Gastroesophageal sphincter (tissue), 4 donors: Measurements from ENCODE around the gene GLT1D1. TPM values are rescaled to one million over a fixed set of nuclear protein-coding genes. Genes with fewer than 3 reads are reported as not detected.

Experiments
- ATAC-seq: fragments of 150-250 bp; one replicate; pipeline ENCODE4 v1.9.1; 2016; ENCODE audit warnings: mild to moderate bottlenecking, moderate library complexity
- H3K27ac ChIP-seq, 4 donors: fragments of 200-600 bp; sonication (generic) in 3 of 4; 1 replicate in 3 of 4; 2 replicates in 1 of 4; pipeline ENCODE4 v1.5.1; 2016 to 2019
- H3K27me3 ChIP-seq: fragments of 200-600 bp; sonication (generic); one replicate; pipeline ENCODE4 v1.5.1; 2019
- H3K36me3 ChIP-seq, 2 donors: fragments of 200-600 bp; sonication (generic); one replicate each; pipeline ENCODE4 v1.5.1; 2019; ENCODE audit warnings: control low read depth in 1 of 2
- H3K4me1 ChIP-seq, 3 donors: fragments of 200-600 bp; sonication (generic); 1 replicate in 2 of 3; 2 replicates in 1 of 3; pipeline ENCODE4 v1.5.1; 2016 to 2019; ENCODE audit warnings: control low read depth in 2 of 3
- H3K4me3 ChIP-seq, 2 donors: fragments of 200-600 bp; sonication (generic); one replicate each; pipeline ENCODE4 v1.5.1; 2019; ENCODE audit warnings: mild to moderate bottlenecking in 1 of 2, moderate library complexity in 1 of 2
- H3K9me3 ChIP-seq, 3 donors: fragments of 200-600 bp; sonication (generic); one replicate each; pipeline ENCODE4 v1.5.1; 2017 to 2019; ENCODE audit warnings: control low read depth in 2 of 3
- EP300 ChIP-seq: sonication (generic); formaldehyde crosslinking; IDR thresholded peaks from one replicate; pipeline ENCODE4 v1.6.1; 2017; ENCODE audit warnings: antibody characterized with exemption, mild to moderate bottlenecking
- POLR2A ChIP-seq, 2 donors: fragments of 450-650 bp; IDR thresholded peaks; one replicate each; pipeline ENCODE4 v1.6.1; 2017; ENCODE audit warnings: antibody characterized with exemption in 2 of 2, mild to moderate bottlenecking in 2 of 2, moderate library complexity in 1 of 2
- POLR2AphosphoS5 ChIP-seq: sonication (generic); formaldehyde crosslinking; IDR thresholded peaks from one replicate; pipeline ENCODE4 v1.6.1; 2017; ENCODE audit warnings: antibody characterized with exemption
- WGBS, 2 donors: methylation state at CpG; one replicate each; pipeline ENCODE4 v1.1.5; 2018; ENCODE audit warnings: low coverage in 1 of 2; 5-methylcytosine and 5-hydroxymethylcytosine counted together
- total RNA-seq, 4 donors: library from RNA; depleted of rRNA; stranded (reverse); fragments of >200 nt; gene quantifications; one replicate each; pipeline ENCODE4 v1.1.0, GENCODE V29; 2016
- TF ChIP-seq, protein P1 (sequence below), 4 experiments: fragments of 200-600 bp in 2 of 4; fragments of 450-650 bp in 2 of 4; sonication (generic) in 1 of 4; IDR thresholded peaks; one replicate each; pipeline ENCODE4 v1.5.1; 2017 to 2019; ENCODE audit warnings: antibody characterized with exemption in 4 of 4, mild to moderate bottlenecking in 2 of 4, moderate library complexity in 2 of 4

The GLT1D1 gene
- total RNA-seq, 4 donors from 2014 or later = 0.27 to 1.8 (median 0.47) TPM; not detected in 1

DNA sequence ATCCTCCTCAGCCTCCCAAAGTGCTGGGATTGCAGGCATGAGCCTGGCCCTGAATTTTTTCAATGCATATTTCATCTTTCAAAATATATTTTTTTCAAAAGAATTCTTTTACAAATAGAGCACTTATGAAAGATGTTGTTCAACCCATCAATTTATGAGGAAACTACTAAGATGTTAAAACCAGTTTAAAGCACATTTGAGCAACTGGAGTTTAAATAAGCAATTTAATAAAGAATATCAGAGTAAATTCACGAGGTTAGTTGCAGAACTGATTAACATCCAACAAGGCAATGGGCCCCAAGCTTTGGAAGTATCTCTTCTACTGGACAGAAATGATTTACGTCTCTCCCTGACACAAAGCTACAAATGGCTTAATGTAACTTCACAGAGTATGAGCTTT is 23.3 kb downstream of the GLT1D1 start:
- ATAC-seq = no peak
- 79 to 86% methylated on average over 2 of the region's 2 CpGs for WGBS, 2 donors
- peaks cover 0 to 36% (median 0%) of the 10 kb centered on the region in 3 donors for H3K9me3 ChIP-seq
- H3K27ac ChIP-seq = no peak overlapping the region
- H3K4me3 ChIP-seq = no peak overlapping the region
- TF ChIP-seq EP300 (no peak), POLR2A (IDR thresholded peaks at IDR 0.05) (no peak)
- H3K27me3 ChIP-seq = no peaks in the 10 kb centered on the region
- H3K36me3 ChIP-seq = no peaks in the 10 kb centered on the region
- no peaks in the 10 kb centered on the region for H3K4me1 ChIP-seq

DNA sequence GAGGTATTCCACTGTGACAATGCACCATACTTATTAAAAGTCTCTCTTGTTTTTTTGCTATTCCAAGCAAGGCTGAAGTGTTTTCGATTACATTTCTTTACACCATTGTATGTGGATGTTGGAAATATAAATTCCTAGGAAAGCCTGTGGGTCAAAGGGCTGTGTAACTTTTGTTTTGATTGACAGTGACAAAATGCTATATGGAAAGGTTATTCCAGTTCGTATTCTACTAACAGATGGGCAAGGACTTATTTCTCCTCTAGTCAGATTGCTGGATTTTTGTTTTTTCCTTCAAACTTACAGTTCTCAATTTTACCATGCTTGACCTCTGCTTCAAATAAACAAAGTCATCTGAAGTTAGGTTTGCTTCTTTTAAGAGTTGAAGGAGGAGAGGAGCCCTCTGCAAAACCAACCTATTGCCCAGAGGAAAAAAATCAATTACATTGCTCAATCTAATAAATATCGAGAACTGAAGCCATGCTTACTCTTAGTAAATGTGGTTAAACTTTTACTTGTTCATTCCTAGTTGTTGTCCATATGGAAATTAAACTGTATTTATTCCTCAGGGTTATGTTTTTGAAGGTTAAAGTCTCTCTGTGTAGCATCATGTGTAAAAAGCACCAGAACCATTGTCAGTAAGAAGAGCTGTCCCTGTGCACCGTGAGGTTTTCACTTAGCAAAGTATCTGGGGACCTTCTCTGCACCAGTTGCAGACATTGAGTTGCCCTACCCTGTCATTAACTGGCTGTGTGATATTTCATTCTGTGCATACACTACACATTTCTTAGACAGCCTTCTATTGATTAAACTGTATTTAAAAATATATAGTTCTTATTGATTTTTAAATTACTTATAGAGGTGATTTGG is 26.9 kb downstream of the GLT1D1 start:
- WGBS, 2 donors = 74 to 76% methylated on average over 4 of the region's 4 CpGs
- no peak for ATAC-seq

DNA sequence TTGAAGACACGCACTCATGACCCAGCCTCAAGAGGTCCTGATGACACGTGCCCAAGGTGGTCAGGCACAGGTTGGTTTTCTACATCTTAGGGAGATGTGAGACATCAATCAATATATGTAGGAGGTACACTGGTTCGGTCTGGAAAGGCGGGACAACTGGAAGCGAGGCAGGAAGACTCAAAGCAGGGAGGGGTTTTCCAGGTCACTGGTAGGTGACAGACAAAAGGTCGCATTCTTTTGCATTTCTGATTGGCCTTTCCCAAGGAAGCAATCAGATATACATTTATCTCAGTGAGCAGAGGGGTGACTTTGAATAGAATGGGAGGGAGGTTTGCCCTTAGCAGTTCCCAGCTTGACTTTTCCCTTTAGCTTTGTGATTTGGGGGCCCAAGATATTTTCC is 38.6 kb downstream of the GLT1D1 start:
- TF ChIP-seq EP300 = no peak
- TF ChIP-seq, protein P1, sequence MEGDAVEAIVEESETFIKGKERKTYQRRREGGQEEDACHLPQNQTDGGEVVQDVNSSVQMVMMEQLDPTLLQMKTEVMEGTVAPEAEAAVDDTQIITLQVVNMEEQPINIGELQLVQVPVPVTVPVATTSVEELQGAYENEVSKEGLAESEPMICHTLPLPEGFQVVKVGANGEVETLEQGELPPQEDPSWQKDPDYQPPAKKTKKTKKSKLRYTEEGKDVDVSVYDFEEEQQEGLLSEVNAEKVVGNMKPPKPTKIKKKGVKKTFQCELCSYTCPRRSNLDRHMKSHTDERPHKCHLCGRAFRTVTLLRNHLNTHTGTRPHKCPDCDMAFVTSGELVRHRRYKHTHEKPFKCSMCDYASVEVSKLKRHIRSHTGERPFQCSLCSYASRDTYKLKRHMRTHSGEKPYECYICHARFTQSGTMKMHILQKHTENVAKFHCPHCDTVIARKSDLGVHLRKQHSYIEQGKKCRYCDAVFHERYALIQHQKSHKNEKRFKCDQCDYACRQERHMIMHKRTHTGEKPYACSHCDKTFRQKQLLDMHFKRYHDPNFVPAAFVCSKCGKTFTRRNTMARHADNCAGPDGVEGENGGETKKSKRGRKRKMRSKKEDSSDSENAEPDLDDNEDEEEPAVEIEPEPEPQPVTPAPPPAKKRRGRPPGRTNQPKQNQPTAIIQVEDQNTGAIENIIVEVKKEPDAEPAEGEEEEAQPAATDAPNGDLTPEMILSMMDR (IDR thresholded peaks at IDR 0.05) = no peak
- no peak overlapping the region for H3K4me3 ChIP-seq
- no peaks in the 10 kb centered on the region for H3K27me3 ChIP-seq
- 58 to 59% methylated on average over 4 to 6 of the region's 6 CpGs for WGBS, 2 donors
- no peaks in the 10 kb centered on the region for H3K36me3 ChIP-seq
- no peak overlapping the region for H3K27ac ChIP-seq
- no peaks in the 10 kb centered on the region for H3K9me3 ChIP-seq
- ATAC-seq = no peak
- H3K4me1 ChIP-seq = no peaks in the 10 kb centered on the region

More for the DNA sequence above, 26.9 kb downstream of the GLT1D1 start:
- TF ChIP-seq POLR2AphosphoS5 (no peak), EP300 (no peak), POLR2A (IDR thresholded peaks at IDR 0.05) (no peak)
- TF ChIP-seq, protein P1 (IDR thresholded peaks at IDR 0.05) = no peak
- Histone ChIP-seq H3K4me1 (no peaks in the 10 kb centered on the region), H3K36me3 (no peaks in the 10 kb centered on the region), H3K27me3 (no peaks in the 10 kb centered on the region), H3K9me3 (peaks cover 0 to 35% (median 0%) of the 10 kb centered on the region in 3 donors), H3K4me3 (no peak overlapping the region), H3K27ac (no peak overlapping the region)

DNA sequence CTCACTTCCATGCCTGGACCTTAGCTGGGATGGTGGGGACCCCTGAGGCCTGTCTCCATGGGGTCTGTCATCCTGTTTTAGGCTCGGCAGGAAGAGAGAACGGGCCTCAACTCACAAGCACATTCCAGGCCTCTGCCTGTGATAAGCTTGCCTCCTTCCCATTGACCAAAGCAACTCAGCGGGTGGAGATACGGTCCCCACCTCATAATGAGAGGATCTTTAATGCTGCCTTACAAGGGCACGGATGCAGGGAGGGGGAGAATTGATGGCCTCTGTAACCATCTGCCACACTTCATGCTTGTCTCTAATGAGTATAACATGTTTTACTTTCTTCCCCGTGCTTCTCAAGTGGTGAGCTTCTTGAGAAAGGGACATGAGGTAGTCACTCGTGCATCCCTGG is 50.0 kb downstream of the GLT1D1 start:
- H3K4me1 ChIP-seq = no peaks in the 10 kb centered on the region
- H3K27ac ChIP-seq = no peak overlapping the region
- 73 to 85% methylated on average over 2 to 6 of the region's 7 CpGs for WGBS, 2 donors
- H3K9me3 ChIP-seq = no peaks in the 10 kb centered on the region
- H3K4me3 ChIP-seq = no peak overlapping the region
- no peak for ATAC-seq
- no peaks in the 10 kb centered on the region for H3K36me3 ChIP-seq
- TF ChIP-seq, protein P1 (IDR thresholded peaks at IDR 0.05) = no peak
- H3K27me3 ChIP-seq = no peaks in the 10 kb centered on the region

DNA sequence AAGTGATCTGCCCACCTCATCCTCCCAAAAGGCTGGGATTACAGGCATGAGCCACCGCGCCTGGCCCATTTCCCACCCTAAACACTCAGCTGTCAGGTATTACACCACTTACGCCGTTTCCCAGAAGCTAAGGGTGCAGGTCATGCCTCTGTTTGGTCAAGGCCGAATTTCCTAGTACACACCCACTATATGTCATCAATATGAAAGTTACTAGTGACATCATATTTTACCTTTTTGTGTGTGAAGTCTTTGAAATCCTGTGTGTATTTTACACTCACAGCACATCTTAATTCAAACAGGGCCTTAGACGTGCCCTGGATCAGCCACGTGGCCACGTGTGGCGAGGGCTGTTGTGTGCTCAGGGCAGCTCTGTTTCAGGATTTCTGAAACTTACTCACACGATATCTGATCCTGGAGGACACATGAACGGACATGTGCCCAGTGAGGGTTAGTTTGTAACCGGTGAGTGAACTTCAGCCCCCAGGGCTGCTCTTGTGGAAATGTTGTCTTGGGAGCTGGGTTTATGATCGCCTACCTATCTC is 51.8 kb downstream of the GLT1D1 start:
- H3K27me3 ChIP-seq = no peaks in the 10 kb centered on the region
- 67 to 88% methylated on average over 9 to 10 of the region's 13 CpGs for WGBS, 2 donors
- H3K9me3 ChIP-seq = no peaks in the 10 kb centered on the region
- H3K4me1 ChIP-seq = no peaks in the 10 kb centered on the region
- H3K27ac ChIP-seq = no peak overlapping the region
- H3K36me3 ChIP-seq = no peaks in the 10 kb centered on the region
- ATAC-seq = no peak
- TF ChIP-seq POLR2AphosphoS5 (no peak), POLR2A (IDR thresholded peaks at IDR 0.05) (no peak), EP300 (no peak)
- TF ChIP-seq, protein P1 (IDR thresholded peaks at IDR 0.05) = no peak
- no peak overlapping the region for H3K4me3 ChIP-seq
